ENCODE data around the gene ARSJ.

The ARSJ gene

GRCh38 chr4:113899271-113900070 is 80.0 kb downstream of the ARSJ start:
- peak; percentile 16 for DNase-seq (ENCODE audit: low read depth)

DNA sequence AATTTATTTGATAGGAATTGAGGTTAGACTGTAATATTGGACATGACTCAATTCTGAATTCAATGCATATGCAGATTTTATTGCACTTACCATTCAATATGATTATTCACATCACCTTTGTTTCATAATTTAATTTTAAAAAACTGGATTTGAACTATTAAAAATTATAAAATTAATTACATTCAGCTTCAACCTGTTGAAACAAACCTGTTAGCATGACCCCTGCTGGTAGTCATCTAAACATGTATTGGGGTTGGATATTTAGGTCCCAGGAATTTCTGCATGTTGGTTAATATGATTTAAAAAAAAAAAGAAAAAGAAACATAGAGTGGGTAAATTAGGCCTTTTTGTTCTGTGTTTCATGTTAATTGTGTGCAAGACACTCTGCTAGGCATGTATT is 85.9 kb downstream of the ARSJ start:
- no peak for DNase-seq (ENCODE audit: low read depth)

GRCh38 chr4:113888006-113888405 is 91.4 kb downstream of the ARSJ start:
- no peak for DNase-seq (ENCODE audit: low read depth)

DNA sequence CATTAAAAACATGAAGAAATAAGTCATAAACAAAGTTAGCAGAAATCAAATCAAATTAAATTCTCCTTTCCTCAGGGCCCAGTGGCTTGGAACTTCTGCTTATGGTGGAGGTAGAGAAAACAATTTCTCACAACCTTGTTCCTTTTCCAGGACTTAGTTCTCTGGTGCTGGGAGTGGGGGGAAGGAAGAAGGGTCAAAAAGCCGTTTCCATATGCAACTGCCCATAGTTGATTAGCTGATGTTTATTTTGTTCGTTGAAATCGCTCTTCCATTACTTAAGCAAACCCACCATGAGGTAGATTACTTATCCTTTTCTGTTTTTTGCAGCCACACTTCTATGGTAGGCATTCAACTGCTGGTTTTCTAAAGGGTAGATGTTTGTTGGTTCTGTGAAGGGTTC is 94.2 kb downstream of the ARSJ start:
- no peak for DNase-seq (ENCODE audit: low read depth)

- DNase-seq (ENCODE audit: low read depth) = no peak
These were observed 94.8 kb downstream of the ARSJ start for GRCh38 chr4:113884655-113885054.

GRCh38 chr4:113882668-113883067 is 96.8 kb downstream of the ARSJ start:
- no peak for DNase-seq (ENCODE audit: low read depth)

DNA sequence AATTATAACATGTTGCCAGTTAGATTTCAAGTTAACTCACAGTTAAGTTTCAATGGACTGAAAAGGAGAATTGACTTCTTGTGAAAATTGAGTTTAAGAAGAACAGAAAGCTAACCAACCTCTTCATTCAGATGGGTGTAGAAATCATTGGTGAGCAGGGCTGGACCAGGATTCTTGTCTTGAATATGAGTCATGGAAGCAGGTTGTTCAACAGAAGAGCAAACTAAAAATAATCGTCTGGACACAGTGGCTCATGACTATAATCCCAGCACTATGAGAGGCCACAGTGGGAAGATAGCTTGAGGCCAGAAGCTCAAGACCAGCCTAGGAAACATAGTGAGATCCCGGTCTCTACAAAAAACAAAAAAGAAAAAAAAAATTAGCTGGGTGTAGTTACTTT is 98.2 kb downstream of the ARSJ start:
- DNase-seq (ENCODE audit: low read depth) = no peak

DNA sequence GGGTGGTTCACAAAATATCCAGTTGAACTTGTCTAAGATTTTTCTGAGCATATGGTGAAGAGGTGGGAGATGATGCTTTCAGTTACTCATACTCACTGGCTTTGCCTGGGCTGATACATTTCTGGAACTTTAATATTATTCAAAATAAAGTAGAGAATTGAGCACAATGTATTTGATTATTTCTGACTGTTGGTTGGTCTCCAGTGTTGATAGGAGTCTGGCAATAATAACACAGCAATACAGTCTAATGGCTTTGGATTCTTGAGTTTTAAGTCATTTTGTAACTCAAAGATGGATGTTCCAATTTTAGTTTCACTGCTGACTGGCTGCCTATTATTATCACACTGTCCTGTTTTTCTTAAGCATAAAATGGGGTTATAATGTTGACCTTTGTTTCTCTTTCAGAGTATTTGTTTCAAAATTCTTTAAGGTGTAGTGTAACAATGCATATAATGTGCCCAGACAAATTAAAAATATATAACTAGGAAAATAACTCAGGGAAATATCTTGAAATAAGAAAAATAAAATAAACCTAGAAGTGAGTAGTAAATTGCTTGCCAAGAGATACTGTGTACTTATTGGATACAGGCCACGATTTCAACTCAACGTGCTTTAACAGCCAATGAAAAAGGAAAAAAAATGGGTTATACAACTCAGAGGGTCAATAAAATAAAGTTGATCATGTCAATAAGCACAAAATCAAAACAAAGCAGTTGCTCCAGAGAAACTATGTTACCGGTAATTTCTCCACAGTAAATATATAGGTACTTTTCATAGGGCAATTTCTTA is 99.0 kb downstream of the ARSJ start:
- DNase-seq (ENCODE audit: low read depth) = no peak

GRCh38 chr4:113878668-113879067 is 100.8 kb downstream of the ARSJ start:
- DNase-seq (ENCODE audit: low read depth) = no peak

DNA sequence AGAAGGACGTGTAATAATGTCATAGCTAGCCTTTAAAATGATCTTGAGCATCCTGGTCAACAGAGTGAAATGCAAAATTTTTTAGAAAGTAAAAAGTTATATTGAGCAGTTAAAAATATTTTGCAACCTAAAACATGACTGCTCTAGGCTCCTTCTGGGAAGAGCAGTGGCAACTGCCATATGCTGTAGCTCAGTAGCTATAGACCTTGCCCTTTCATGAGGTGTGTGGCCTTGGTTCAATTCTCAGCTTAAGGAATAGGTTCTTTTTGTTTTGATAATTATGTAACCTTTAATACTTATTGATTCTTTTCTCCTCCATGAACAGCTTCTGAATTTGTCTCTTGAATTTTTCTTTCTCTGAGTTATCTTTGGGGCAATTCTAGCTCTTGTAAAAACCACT is 105.0 kb downstream of the ARSJ start:
- DNase-seq (ENCODE audit: low read depth) = no peak

GRCh38 chr4:113873508-113873907 is 105.9 kb downstream of the ARSJ start:
- no peak for DNase-seq (ENCODE audit: low read depth)

DNA sequence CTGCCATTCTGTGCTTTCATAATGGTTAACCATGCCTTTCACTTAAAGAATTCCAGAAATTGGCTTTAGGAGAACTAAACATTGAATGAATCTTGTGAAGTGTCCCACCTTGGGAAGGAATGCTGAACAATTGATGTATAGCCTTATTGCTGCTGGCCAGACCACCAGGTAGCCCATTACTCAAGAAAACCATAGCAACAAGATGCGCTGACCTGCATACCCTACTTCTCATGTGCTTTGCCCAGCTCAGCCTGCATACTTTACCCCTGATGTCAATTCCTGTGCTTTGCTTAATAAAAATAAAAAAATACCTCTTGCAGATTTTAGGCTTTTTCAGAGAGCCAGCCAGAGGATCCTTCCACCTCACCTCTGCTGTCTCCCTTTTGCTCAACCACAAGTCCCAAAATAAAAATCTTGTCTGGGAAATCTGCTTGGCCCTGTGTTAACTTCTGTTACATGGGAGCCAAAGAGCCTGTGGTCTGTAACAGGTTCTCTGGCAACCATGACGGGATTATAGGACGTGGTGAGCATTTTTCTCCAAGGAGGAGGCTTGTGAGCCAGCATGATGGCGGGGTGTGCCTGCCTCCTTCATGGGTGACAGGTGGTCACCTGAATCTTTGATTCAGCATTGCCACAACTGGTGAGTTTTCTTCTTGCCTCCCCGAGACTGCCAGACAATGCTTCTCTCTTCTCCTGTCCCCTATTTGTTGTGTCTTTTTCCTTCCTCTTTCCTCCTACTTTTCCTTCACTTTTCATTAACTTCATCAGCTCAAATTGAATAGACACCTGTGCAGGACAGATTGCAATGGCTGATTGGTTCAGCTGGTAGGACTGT is 106.8 kb downstream of the ARSJ start:
- no peak for DNase-seq (ENCODE audit: low read depth)

- no peak for DNase-seq (ENCODE audit: low read depth)
These were observed 108.4 kb downstream of the ARSJ start for GRCh38 chr4:113871080-113871479.

- no peak for DNase-seq (ENCODE audit: low read depth)
These were observed 109.6 kb downstream of the ARSJ start for GRCh38 chr4:113869743-113870375.

DNA sequence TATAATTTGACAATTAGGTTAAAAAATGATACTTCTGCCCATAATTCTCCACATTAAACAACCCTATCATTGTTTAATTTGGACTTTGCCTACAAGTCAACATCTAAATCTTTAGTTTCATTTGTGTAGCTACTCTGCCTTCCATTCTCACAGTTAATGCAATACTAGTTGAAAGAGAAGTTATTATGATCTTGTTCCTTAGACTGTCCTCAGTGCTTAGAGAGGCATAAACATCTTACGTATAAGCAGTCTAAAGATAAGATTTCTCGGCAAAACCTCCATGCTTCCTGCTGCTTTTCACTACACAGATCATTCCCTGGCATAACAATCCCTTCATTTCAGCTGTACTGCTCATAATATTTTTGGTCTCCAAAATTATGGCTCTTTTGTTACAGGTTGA is 112.8 kb downstream of the ARSJ start:
- no peak for DNase-seq (ENCODE audit: low read depth)

GRCh38 chr4:113858924-113859323 is 120.5 kb downstream of the ARSJ start:
- no peak for DNase-seq (ENCODE audit: low read depth)

DNA sequence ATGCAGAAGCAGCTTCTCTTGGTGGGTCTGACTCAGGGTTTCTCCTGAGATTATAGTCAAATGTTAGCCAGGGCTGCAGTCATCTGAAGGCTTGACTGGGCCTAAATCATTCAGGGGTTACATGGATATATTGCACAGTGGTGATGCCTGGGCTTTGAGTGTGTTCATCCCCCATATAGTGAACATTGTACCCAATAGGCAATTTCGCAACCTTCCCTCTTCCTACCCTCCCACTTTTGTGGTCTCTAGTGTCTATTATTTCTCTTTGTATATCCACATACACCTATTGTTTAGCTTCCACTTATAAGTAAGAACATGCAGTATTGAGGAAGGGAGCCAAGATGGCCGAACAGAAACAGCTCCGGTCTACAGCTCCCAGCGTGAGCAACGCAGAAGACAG is 127.6 kb downstream of the ARSJ start:
- no peak for DNase-seq (ENCODE audit: low read depth)
